NCI-H2227 (cell line): ENCODE results near the gene C11orf71.

Experiments used
- DNase-seq: peaks from one replicate; lab custom pipeline; 2025; ENCODE audit not compliant: unreplicated experiment; lab: John Stamatoyannopoulos, UW

Gene C11orf71

GRCh38 chr11:114399490-114400215 lies 658 bp downstream of the C11orf71 start:
- peak; percentile 71 for DNase-seq

GRCh38 chr11:114398303-114398920 lies 1.9 kb downstream of the C11orf71 start:
- DNase-seq, result no peak

DNA sequence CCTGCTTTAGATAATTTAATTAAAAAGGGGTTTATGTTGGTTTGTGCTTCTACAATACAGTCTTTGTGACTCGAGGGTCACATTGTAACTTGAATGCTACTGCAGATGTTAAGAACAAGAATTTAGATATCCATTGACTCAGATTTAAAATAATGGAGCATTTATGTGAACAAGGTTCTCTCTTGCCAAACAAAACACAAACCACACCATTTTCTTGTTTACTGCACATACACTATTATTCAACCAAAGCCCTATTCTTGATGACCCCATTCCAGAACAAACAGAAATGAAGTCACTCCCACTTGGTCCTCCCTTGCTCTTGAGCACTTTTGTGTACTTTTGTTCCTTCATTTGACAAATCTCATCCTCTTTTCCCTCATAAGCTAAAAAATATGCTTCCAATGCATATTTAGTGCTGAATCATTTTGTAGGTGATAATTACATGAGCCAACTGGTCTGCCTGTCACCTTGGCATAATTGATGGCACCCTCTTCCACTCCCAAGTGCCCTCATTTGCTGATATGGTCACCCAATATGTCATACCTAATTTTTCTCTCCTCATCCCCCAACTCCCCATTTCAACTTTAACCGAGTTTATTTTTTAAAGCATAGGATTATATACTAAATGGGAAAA lies 2.8 kb downstream of the C11orf71 start:
- DNase-seq, result no peak

DNA sequence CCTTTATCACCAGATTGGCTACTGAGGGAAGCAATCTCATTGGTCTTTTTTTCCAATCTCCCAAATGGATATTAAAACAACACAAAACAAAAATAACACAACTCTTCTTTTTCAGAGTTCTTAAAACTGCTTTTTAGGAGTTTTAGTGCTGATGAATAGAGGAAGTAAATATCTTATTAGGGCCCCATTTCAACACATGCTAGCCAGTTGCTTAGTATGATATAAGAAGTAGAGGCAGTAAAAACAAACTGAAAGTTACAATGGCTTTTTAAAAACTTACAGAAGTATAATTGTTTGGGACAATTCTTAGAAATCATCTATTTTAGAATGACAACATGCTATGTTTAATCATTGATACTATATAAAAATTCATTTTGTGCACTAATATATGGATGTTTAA lies 3.4 kb downstream of the C11orf71 start:
- no peak for DNase-seq

DNA sequence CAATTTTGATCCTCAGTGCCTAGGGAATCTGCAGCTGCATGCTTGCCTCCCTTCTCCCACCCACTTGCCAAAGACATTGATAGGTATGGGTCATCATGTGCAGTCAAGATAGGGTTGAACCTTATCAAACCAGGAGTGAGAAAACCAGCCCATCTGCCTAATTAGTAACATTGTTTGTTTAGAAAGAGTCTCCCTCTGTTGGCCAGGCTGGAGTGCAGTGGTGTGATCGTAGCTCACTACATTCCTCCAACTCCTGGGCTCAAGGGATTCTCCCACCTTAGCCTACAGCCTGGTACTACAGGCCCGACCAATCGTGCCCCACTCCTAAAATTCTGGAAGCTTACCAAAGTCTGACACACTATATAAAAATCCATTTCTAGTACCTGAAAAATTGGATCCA lies 4.6 kb downstream of the C11orf71 start:
- DNase-seq, result no peak

- DNase-seq, result no peak
Observed at GRCh38 chr11:114392735-114393667, 7.3 kb downstream of the C11orf71 start.

DNA sequence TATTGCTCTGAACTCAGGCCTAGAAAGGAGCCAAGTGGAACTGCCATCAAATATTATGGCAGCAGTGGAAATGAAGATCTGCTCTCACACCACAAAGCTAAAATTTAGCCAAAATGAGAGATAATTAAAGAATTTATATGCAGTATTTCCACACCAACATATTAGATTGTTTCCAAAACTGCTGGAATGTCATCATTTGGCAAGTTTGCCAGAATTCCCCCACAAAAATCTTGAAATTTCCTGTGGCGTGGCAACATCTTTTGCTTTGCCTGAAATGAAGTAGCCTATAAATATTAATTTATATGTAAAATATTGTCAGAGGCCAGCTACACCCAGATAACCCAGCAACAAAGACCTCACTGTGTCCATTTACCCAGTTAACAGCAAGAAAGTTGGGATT lies 13.8 kb downstream of the C11orf71 start:
- no peak for DNase-seq

GRCh38 chr11:114386131-114386530 lies 14.2 kb downstream of the C11orf71 start:
- DNase-seq, result no peak

GRCh38 chr11:114384487-114384886 lies 15.8 kb downstream of the C11orf71 start:
- no peak for DNase-seq

DNA sequence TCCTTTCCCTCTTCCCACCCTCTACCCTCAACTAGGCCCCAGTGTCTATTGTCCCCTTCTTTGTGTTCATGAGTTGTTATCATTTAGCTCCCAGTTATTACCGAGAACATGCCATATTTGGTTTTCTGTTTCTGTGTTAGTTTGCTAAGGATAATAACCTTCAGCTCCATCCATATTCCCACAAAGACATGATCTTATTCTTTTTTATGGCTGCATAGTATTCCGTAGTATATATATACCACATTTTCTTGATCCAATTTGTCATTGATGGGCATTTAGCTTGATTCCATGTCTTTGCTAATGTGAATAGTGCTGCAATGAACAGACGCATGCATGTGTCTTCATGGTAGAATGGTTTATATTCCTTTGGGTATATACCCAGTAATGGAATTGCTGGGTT lies 17.8 kb downstream of the C11orf71 start:
- no peak for DNase-seq

GRCh38 chr11:114379394-114380069 lies 20.8 kb downstream of the C11orf71 start:
- DNase-seq, result no peak

GRCh38 chr11:114377612-114378267 lies 22.6 kb downstream of the C11orf71 start:
- DNase-seq, result no peak

GRCh38 chr11:114375052-114375451 lies 25.3 kb downstream of the C11orf71 start:
- no peak for DNase-seq

GRCh38 chr11:114368918-114369680 lies 31.2 kb downstream of the C11orf71 start:
- DNase-seq, result no peak

GRCh38 chr11:114367244-114367957 lies 32.9 kb downstream of the C11orf71 start:
- DNase-seq, result no peak

- peak; percentile 24 for DNase-seq
Observed at GRCh38 chr11:114366331-114367243, 33.7 kb downstream of the C11orf71 start.

DNA sequence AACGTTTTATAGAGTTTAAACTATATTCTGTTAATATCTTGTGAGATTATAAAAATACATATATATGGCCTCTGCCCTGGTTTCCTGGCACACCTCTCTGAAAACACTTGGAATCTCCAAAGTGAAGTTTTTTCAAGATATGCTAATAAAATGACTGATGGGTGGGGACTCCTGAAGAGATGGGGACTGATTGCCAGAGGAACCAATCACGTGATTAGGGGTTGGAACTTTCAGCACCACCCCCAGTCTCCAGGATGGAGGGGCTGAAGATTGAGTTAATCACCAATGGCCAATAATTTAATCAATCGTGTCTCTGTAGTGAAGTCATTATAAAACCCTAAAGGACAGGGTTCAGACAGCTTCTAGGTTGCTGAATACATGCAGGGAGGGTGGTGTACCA lies 37.4 kb downstream of the C11orf71 start:
- DNase-seq, result no peak

DNA sequence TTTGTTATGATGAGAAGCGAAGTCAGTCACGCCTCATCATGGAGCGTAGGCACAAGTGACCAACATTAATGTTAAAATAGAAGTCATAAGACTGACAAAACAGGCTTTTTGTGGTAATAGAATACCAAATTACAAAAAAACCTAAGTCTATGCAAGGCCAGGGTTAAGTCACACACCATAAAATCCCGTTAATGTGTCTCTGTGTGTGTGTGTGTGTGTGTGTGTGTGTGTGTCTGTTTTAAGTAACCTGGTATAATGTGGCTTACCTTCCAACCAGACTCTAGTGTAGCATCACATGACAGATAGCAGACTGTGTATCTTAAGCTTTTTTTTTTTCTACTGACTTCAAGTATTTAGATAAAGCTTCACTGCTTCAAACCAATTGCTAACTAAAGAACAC lies 38.0 kb downstream of the C11orf71 start:
- no peak for DNase-seq
